Neural crest cell (in vitro differentiated cells): Measurements from ENCODE around the gene DBN1. TPM values are rescaled to one million over a fixed set of nuclear protein-coding genes. Genes with fewer than 3 reads are reported as not detected.

Source experiments
- DNase-seq: peaks from one replicate; pipeline ENCODE4 v3.0.0; 2021; ENCODE audit warnings: low read depth, mixed read lengths, low spot score
- H3K27ac Mint-ChIP-seq: one replicate; pipeline ENCODE4 v1.8.0; 2021; ENCODE audit warnings: mild to moderate bottlenecking, mixed read lengths; ENCODE audit not compliant: unreplicated experiment
- H3K27me3 Mint-ChIP-seq: 2 replicates; pipeline ENCODE4 v1.8.0; 2021; ENCODE audit warnings: low read depth, mild to moderate bottlenecking, mixed read lengths
- H3K36me3 Mint-ChIP-seq: 2 replicates; pipeline ENCODE4 v1.8.0; 2021; ENCODE audit warnings: low read depth, mild to moderate bottlenecking, mixed read lengths
- H3K4me1 Mint-ChIP-seq: 2 replicates; pipeline ENCODE4 v1.8.0; 2021; ENCODE audit warnings: mixed read lengths
- H3K4me3 Mint-ChIP-seq: one replicate; pipeline ENCODE4 v1.8.0; 2021; ENCODE audit warnings: mild to moderate bottlenecking, mixed read lengths
- H3K9me3 Mint-ChIP-seq: 2 replicates; pipeline ENCODE4 v1.8.0; 2021; ENCODE audit warnings: mixed read lengths
- total RNA-seq: library from RNA; stranded (reverse); gene quantifications from 2 replicates; pipeline ENCODE4 v1.2.1, GENCODE V29; 2021
- TF ChIP-seq, protein P1 (sequence below): fragments of 200-600 bp; sonication (generic); conservative IDR thresholded peaks from 2 replicates; pipeline ENCODE4 v1.5.0; 2021; ENCODE audit warnings: antibody characterized with exemption, mild to moderate bottlenecking

The DBN1 gene
- total RNA-seq, 1 donor from 2014 or later: 410 TPM

GRCh38 chr5:177482359-177482795 is 8.9 kb upstream of the DBN1 start:
- Mint-ChIP-seq H3K36me3 (no peaks in the 10 kb centered on the region), H3K4me1 (peaks cover 20% of the 10 kb centered on the region), H3K9me3 (no peaks in the 10 kb centered on the region), H3K27ac (peak overlapping the region; percentile 62), H3K27me3 (peaks cover 3% of the 10 kb centered on the region), H3K4me3 (peak overlapping the region; percentile 27)
- TF ChIP-seq, protein P1, sequence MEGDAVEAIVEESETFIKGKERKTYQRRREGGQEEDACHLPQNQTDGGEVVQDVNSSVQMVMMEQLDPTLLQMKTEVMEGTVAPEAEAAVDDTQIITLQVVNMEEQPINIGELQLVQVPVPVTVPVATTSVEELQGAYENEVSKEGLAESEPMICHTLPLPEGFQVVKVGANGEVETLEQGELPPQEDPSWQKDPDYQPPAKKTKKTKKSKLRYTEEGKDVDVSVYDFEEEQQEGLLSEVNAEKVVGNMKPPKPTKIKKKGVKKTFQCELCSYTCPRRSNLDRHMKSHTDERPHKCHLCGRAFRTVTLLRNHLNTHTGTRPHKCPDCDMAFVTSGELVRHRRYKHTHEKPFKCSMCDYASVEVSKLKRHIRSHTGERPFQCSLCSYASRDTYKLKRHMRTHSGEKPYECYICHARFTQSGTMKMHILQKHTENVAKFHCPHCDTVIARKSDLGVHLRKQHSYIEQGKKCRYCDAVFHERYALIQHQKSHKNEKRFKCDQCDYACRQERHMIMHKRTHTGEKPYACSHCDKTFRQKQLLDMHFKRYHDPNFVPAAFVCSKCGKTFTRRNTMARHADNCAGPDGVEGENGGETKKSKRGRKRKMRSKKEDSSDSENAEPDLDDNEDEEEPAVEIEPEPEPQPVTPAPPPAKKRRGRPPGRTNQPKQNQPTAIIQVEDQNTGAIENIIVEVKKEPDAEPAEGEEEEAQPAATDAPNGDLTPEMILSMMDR: no peak
- no peak for DNase-seq

GRCh38 chr5:177479774-177480173 is 6.3 kb upstream of the DBN1 start:
- Mint-ChIP-seq H3K27ac (peak overlapping the region; percentile 86), H3K27me3 (peaks cover 8% of the 10 kb centered on the region), H3K36me3 (peaks cover 3% of the 10 kb centered on the region), H3K4me1 (peaks cover 33% of the 10 kb centered on the region), H3K9me3 (no peaks in the 10 kb centered on the region), H3K4me3 (peak overlapping the region; percentile 74)
- DNase-seq: no peak
- TF ChIP-seq, protein P1: no peak

GRCh38 chr5:177478711-177479646 is 5.5 kb upstream of the DBN1 start:
- Mint-ChIP-seq H3K9me3 (no peaks in the 10 kb centered on the region), H3K4me3 (peak overlapping the region; percentile 74), H3K4me1 (peaks cover 41% of the 10 kb centered on the region), H3K27ac (no peak overlapping the region), H3K27me3 (peaks cover 11% of the 10 kb centered on the region), H3K36me3 (peaks cover 6% of the 10 kb centered on the region)
- no peak for DNase-seq
- TF ChIP-seq, protein P1: no peak

DNA sequence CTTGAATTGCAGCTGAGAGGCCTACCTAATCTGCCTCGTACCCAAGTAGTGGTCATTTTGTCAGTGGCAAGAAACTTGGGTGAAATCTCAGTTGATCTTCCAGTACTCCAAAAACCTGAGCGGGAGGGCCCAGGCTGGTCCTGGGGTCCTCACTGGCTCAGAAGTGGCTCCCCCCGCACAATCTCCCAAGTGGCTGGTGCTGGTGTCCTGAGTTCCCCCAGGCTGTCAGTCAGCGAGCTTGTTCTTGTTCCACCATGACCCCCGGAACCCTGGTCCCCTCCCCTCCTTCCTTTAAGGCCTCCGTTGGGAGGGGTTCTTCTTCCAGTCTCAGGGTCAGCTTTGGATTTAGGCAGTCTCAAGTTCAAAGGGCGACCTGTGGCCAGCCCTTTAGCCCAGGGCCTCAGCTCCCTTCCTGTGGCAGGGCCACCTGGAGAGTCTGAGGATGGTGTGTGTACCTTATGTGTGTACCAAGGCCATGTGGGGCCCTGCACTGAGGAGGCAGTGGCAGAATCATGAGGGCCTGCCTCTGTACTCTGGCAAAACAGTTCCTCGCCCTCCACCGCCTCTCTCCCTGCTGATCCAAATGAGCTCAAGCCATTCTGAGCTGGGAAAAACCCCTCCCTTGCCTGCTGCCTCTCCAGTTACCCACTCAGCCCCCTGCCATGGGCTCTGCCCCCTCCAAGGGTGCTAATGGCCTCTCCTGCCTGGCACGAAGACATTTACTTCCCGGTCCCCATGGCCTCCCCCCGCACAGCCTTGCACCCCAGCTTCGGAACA is 4.5 kb upstream of the DBN1 start:
- H3K4me1 Mint-ChIP-seq: peaks cover 43% of the 10 kb centered on the region
- peaks cover 7% of the 10 kb centered on the region for H3K36me3 Mint-ChIP-seq
- TF ChIP-seq, protein P1: no peak
- DNase-seq: no peak
- H3K4me3 Mint-ChIP-seq: peak overlapping the region; percentile 61
- peaks cover 13% of the 10 kb centered on the region for H3K27me3 Mint-ChIP-seq
- H3K9me3 Mint-ChIP-seq: no peaks in the 10 kb centered on the region
- no peak overlapping the region for H3K27ac Mint-ChIP-seq

DNA sequence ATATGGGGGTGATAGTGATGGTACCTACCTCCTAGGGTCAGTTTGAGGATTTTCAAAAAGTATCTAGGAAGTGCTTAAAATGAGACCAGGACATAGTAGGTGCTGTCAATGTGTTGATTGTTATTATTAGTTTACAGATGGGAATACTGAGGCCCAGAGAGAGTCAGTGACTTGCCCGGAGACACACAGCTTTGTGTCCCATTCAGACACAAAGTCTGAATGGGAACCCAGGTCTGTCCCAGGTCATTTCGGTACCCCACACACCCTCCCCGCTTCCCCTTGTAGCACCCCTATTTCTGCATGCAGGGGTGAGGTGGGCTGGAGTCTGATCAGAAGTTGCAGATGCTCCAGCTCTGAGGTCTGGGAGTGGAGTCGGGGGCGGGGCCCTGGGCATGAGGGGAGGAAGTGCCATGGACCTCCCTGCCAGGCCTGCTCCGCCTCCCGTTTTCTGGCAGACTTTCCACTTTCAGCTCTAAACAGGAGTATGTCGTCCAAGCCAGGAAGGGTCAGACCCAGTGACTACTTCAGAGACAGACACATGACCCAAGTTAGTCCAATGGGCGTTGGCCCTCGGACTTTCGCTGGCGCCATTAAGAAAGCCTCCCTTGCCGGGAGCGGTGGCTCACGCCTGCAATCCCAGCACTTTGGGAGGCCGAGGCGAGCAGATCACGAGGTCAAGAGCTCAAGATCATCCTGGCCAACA is 3.2 kb upstream of the DBN1 start:
- peaks cover 48% of the 10 kb centered on the region for H3K4me1 Mint-ChIP-seq
- no peaks in the 10 kb centered on the region for H3K9me3 Mint-ChIP-seq
- H3K36me3 Mint-ChIP-seq: peaks cover 7% of the 10 kb centered on the region
- TF ChIP-seq, protein P1: no peak
- peaks cover 13% of the 10 kb centered on the region for H3K27me3 Mint-ChIP-seq
- H3K27ac Mint-ChIP-seq: no peak overlapping the region
- H3K4me3 Mint-ChIP-seq: peak overlapping the region; percentile 84
- DNase-seq: no peak
